ENCODE data around the gene IFI6.
"Not testable (repeated sequence)": the region's sequence is repeated elsewhere in the genome, so short reads cannot be mapped to it uniquely, and the experiment has no call there.

IFI6 gene

DNA sequence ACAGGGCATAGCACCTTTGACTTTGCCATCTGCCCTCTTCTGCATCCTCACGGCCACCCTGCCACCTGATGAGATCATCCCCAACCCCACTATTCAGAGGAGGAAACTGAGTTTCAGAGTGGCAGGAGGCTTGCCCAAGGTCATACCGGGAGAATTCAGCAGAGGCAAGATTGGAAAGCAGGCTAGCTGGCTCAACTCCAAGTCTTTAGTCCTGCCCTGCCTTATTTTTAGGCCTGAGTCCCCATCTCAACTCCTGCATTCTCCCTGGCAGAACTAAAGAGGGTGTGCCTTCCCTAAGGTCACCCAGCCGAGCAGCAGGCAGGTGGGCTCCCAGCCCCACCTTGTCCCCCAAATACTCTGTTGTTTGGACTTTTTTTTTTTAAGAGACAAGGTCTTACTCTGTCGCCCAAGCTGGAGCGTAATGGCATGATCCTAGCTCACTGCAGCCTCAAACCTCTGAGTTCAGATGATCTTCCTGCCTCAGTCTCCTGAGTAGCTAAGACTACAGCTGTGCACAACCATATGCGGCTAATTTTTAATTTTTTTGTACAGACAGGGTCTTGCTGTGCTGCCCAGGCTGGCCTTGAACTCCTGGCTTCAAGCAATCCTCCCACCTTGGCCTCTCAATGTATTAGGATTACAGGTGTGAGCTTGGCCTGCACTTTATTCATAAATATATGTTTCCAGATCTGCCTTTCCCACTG, 23.2 kb downstream of the IFI6 start:
- no peaks in the 10 kb centered on the region for H3K36me3 Mint-ChIP-seq
- H3K4me3 Mint-ChIP-seq: no peak overlapping the region
- ATAC-seq: no peak

GRCh38 chr1:27647328-27647727, 24.7 kb downstream of the IFI6 start:
- ATAC-seq: no peak
- H3K27ac Mint-ChIP-seq: no peak overlapping the region
- H3K4me3 Mint-ChIP-seq: no peak overlapping the region
- no peaks in the 10 kb centered on the region for H3K27me3 Mint-ChIP-seq
- no peaks in the 10 kb centered on the region for H3K9me3 Mint-ChIP-seq
- H3K4me1 Mint-ChIP-seq: peaks cover 25% of the 10 kb centered on the region
- no peaks in the 10 kb centered on the region for H3K36me3 Mint-ChIP-seq

More for the DNA sequence above, 23.2 kb downstream of the IFI6 start:
- H3K9me3 Mint-ChIP-seq: no peaks in the 10 kb centered on the region
- H3K4me1 Mint-ChIP-seq: peaks cover 27% of the 10 kb centered on the region
- H3K27ac Mint-ChIP-seq: peak overlapping the region; percentile 30
- no peaks in the 10 kb centered on the region for H3K27me3 Mint-ChIP-seq

- Mint-ChIP-seq H3K36me3 (no peaks in the 10 kb centered on the region), H3K9me3 (no peaks in the 10 kb centered on the region), H3K27ac (peak overlapping the region; percentile 38), H3K27me3 (no peaks in the 10 kb centered on the region), H3K4me1 (peaks cover 25% of the 10 kb centered on the region), H3K4me3 (no peak overlapping the region)
- no peak for ATAC-seq
Measured at GRCh38 chr1:27646676-27647075, 25.3 kb downstream of the IFI6 start.

DNA sequence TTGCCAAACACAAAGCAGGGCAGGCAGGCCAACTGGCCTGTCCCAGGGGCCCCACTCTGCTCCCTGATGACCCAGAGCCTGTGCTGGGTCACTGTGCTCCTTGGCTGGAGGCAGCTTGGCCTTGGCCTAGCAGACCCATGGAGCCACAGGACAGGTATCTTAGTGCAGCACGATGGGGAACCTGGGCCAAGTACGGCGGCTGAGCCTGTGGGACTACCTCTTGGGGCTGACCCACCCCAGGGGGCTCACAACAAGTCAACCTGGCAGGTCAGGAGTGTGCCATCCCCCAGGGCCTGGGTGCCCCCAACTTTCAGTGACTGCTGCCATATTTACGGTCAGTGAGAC, 26.9 kb downstream of the IFI6 start:
- Mint-ChIP-seq H3K4me3 (no peak overlapping the region), H3K9me3 (no peaks in the 10 kb centered on the region)
- no peak for ATAC-seq

DNA sequence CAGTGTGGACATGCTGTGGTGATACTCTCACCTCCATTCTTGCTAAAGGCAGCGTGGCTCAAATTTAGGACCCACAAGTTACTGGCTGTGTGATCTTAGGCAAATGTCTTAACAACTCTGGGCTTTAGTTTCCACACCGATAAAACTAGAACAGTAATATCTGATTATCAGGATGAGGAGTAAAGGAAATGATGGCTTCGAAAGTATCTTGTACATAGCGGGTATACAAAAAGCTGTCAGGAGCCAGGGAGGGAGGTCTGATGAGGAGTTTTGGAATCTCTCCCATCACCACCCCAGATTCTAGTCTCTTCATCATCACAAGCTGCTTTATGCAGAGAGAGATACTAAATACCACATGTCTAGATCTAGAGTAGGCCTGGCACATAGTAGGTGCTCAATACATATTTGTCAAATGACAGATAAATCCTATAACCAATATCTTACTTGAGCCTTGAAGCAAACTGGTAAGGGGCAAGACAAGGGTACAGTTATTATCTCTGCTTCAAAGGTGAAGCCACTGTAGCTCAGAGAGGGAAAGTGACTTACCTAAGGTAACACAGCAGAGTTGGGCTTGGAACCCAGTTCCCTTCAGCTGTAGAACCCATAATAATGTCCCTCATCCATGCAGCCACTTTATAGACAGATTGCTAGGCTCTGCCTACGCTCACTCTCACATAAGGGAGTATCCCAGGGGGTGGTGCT, 27.5 kb downstream of the IFI6 start:
- no peak for ATAC-seq
- H3K27me3 Mint-ChIP-seq: no peaks in the 10 kb centered on the region
- no peaks in the 10 kb centered on the region for H3K9me3 Mint-ChIP-seq
- no peak overlapping the region for H3K4me3 Mint-ChIP-seq
- H3K27ac Mint-ChIP-seq: no peak overlapping the region
- peaks cover 12% of the 10 kb centered on the region for H3K4me1 Mint-ChIP-seq
- no peaks in the 10 kb centered on the region for H3K36me3 Mint-ChIP-seq

More for the DNA sequence above, 26.9 kb downstream of the IFI6 start:
- no peaks in the 10 kb centered on the region for H3K36me3 Mint-ChIP-seq
- no peak overlapping the region for H3K27ac Mint-ChIP-seq
- no peaks in the 10 kb centered on the region for H3K27me3 Mint-ChIP-seq
- H3K4me1 Mint-ChIP-seq: peaks cover 14% of the 10 kb centered on the region

GRCh38 chr1:27643600-27644368, 28.2 kb downstream of the IFI6 start:
- peak; percentile 90 for ATAC-seq
- Mint-ChIP-seq H3K27ac (no peak overlapping the region), H3K27me3 (no peaks in the 10 kb centered on the region), H3K9me3 (no peaks in the 10 kb centered on the region), H3K36me3 (no peaks in the 10 kb centered on the region), H3K4me1 (peaks cover 12% of the 10 kb centered on the region), H3K4me3 (no peak overlapping the region)

- not testable (repeated sequence) for ATAC-seq, H3K4me3 Mint-ChIP-seq
Measured at GRCh38 chr1:27640514-27640913, 31.5 kb downstream of the IFI6 start.

DNA sequence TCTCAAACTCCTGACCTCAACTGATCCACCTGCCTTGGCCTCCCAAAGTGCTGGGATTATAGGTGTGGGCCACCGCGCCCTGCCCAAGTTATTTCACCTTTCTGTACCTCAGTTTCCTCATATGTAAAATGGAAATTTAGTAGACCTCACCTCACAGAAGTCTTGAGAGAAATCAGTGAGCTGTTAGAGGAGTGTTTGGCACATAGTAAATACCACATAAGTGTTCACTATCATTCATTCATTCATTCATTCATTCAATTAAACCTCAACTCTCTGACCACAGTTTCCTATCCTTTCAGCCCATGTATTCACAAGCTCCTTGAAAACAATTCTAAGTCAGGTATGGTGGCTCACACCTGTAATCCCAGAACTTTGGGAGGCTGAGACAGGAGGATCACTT, 33.2 kb downstream of the IFI6 start:
- ATAC-seq: no peak
- H3K27ac Mint-ChIP-seq: peak overlapping the region; percentile 5
- H3K9me3 Mint-ChIP-seq: no peaks in the 10 kb centered on the region
- H3K4me3 Mint-ChIP-seq: no peak overlapping the region
- no peaks in the 10 kb centered on the region for H3K36me3 Mint-ChIP-seq
- H3K4me1 Mint-ChIP-seq: peaks cover 39% of the 10 kb centered on the region
- no peaks in the 10 kb centered on the region for H3K27me3 Mint-ChIP-seq

More at GRCh38 chr1:27640514-27640913, 31.5 kb downstream of the IFI6 start:
- H3K27me3 Mint-ChIP-seq, H3K36me3 Mint-ChIP-seq, H3K9me3 Mint-ChIP-seq: not testable (repeated sequence)
- Mint-ChIP-seq H3K27ac (peak overlapping the region; percentile 5), H3K4me1 (peaks cover 33% of the 10 kb centered on the region)

GRCh38 chr1:27638047-27638734, 33.8 kb downstream of the IFI6 start:
- no peak for ATAC-seq
- Mint-ChIP-seq H3K9me3 (no peaks in the 10 kb centered on the region), H3K27ac (peak overlapping the region; percentile 5), H3K4me1 (peaks cover 39% of the 10 kb centered on the region), H3K36me3 (no peaks in the 10 kb centered on the region), H3K4me3 (no peak overlapping the region), H3K27me3 (no peaks in the 10 kb centered on the region)

DNA sequence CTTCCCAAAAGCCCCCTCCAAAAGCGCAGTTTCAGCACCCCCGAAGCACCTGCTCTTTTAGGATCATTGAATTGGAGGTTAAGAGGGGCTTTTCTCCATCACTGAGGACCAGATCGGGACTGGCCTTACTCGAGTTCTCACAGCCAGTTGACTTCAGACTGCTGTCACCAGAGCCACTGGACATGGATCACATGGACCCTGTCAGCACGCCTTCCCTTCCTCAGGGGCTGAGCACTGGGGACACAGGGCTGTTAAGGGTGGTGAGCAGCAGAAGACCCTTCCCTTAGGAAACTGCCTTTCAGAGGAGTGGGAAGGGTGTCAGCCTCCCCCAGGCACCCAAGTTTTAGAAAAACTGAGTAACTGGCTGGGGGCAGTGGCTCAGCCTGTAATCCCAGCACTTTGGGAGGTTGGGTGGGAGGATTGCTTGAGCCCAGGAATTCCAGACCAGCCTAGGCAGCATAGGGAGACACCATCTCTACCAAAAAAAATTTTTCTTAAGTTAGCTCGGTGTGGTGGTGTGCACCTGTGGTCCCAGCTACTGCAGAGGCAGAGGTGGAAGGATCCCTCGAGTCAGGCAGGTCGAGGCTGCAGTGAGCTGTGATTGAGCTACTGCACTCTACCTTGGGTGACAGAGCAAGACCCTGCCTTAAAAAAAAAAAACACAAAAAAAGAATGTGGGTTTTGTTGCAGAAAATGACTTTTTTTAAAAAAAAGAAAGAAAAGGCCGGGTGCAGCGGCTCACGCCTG, 36.4 kb downstream of the IFI6 start:
- ATAC-seq: no peak
- Mint-ChIP-seq H3K4me1 (peaks cover 65% of the 10 kb centered on the region), H3K27ac (peak overlapping the region; percentile 85), H3K36me3 (no peaks in the 10 kb centered on the region), H3K9me3 (no peaks in the 10 kb centered on the region), H3K4me3 (peak overlapping the region; percentile 59), H3K27me3 (no peaks in the 10 kb centered on the region)

- H3K4me3 Mint-ChIP-seq: peak within 1 kb of the TSS; percentile 81
- no peak for ATAC-seq
- H3K27ac Mint-ChIP-seq: peak within 1 kb of the TSS; percentile 85
- H3K27me3 Mint-ChIP-seq: no peaks in the 10 kb centered on the region
- H3K4me1 Mint-ChIP-seq: peaks cover 71% of the 10 kb centered on the region
- no peaks in the 10 kb centered on the region for H3K36me3 Mint-ChIP-seq
- no peaks in the 10 kb centered on the region for H3K9me3 Mint-ChIP-seq
Measured at GRCh38 chr1:27634985-27635367, 37.0 kb downstream of the IFI6 start, which contains the start of gene FGR. TSS of gene FGR (minus strand) at chr1:27635185. CDS start at chr1:27623916, 11,269 bp downstream.

DNA sequence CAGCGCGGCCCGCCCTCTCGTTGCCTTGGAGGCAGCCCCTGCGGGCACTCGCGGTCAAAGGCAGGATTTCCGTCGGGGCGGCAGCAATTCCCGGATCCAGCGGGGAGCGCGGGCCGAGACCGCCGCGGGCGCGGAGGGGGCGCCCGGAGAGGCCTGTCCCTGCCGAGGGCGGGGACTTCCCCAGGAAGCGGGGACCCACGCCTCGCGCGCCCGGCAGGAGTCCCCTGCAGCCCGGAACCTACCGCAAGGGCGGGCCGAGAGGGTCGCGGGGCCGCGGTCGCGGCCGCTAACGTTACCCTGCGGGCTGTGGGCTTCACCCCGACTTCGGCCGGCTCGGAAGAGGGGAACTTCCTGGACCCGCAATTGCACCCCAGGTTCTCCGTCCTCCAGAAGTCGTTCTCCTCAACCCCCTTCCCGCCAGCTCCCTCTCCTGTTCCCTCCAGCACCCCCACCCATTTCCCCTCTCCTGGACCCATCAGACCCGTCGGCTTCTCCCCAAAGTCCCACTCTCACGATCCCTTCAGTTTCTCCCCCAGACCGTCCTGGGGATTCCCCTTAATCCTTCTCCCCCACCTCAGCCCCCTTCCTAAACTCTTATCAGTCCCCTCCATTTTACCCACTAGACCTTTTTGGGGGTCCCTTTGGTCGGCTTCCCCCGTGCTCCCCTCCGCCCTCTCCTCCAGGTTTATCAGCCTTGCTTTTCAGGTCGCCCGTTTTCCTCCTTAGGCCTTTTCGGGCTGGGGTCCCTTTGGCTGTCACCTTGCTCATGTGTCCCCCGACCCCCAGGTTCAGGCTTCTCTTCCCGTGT, 37.6 kb downstream of the IFI6 start:
- Mint-ChIP-seq H3K27ac (peak overlapping the region; percentile 85), H3K4me3 (peak overlapping the region; percentile 81), H3K27me3 (no peaks in the 10 kb centered on the region), H3K4me1 (peaks cover 73% of the 10 kb centered on the region), H3K9me3 (no peaks in the 10 kb centered on the region), H3K36me3 (no peaks in the 10 kb centered on the region)
- ATAC-seq: no peak

- H3K27me3 Mint-ChIP-seq: no peaks in the 10 kb centered on the region
- no peak for ATAC-seq
- no peaks in the 10 kb centered on the region for H3K36me3 Mint-ChIP-seq
- no peaks in the 10 kb centered on the region for H3K9me3 Mint-ChIP-seq
- peak overlapping the region; percentile 88 for H3K27ac Mint-ChIP-seq
- H3K4me3 Mint-ChIP-seq: peak overlapping the region; percentile 44
- H3K4me1 Mint-ChIP-seq: peaks cover 80% of the 10 kb centered on the region
Measured at GRCh38 chr1:27633640-27634176, 38.3 kb downstream of the IFI6 start.

DNA sequence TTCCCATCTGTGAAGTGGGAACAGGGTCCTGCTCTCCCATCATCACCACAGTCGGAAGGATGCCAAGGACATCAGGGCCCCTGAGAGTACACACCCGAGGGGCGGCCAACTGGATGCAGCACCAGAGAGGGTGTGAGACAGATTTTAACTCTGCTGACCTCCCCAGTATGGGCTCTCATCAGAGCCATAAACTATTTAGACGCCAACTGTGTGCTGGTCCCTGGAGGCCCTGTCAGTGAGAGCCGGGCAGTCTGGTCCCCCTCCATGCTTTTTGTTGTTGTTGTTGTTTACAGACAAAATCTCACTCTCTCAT, 38.7 kb downstream of the IFI6 start:
- Mint-ChIP-seq H3K4me1 (peaks cover 84% of the 10 kb centered on the region), H3K9me3 (no peaks in the 10 kb centered on the region), H3K27ac (peak overlapping the region; percentile 88), H3K27me3 (no peaks in the 10 kb centered on the region), H3K4me3 (peak overlapping the region; percentile 44), H3K36me3 (no peaks in the 10 kb centered on the region)
- no peak for ATAC-seq
